ENCODE results near the gene UBE2V1.

DNA sequence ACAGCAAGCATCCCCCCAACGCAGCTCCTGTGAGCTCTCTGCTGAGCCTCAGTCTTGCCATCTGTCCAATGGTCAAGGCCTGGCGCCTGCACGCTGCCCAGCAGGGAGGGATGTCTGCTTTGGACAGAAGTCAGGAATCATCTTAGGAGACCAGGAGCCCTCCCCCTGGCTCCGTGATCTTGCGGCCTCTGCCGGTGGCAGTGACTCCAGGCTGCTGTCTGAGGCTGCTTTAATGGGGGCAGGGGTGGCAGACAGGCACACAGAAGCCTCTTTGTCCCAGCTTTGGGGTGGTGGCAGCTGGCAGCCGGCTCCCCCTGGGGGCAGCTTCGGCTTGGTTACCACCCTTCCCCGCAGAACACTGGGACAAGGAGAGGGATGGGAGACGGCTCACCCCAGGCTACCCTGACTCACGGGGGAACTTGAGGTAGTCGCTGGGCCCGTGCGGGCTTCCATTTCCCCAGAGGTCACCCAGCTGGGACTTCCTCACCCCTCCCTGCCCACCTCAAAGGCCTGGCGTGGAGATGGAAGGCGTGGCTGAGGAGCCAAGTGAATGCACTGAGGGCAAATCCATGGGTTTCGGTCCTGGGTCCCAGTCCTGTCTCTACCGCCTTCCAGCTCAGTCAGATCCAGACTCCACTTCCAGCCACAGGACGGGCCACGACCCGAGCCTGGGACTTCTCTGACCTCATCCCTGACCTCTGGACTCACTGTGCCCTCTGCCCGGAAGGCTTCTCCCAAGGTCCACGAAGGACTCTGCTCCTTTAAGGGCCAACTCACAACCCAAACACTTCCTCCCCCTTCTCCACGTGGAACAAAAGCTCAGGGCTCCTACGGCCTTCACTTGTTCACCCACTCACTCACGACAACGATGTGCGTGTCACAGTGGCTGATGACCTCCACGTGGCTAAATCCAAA, 25.8 kb upstream of the UBE2V1 start:
- TF ChIP-seq BHLHE40 (IDR thresholded peaks at IDR 0.05; ENCODE audit: low read length) (no peak), CHD2 (IDR thresholded peaks at IDR 0.05; ENCODE audit: low read depth, low read length) (no peak), ZSCAN5A (CRISPR knock-in tag; IDR thresholded peaks at IDR 0.05; ENCODE audit: borderline replicate concordance) (no peak), ATF2 (CRISPR knock-in tag; IDR thresholded peaks at IDR 0.05) (no peak), ZBTB20 (CRISPR knock-in tag; IDR thresholded peaks at IDR 0.05; ENCODE audit: borderline replicate concordance, low read depth) (no peak), ZNF652 (CRISPR knock-in tag; IDR thresholded peaks at IDR 0.05; ENCODE audit: borderline replicate concordance, low read depth) (no peak), ZNF747 (CRISPR knock-in tag; IDR thresholded peaks at IDR 0.05; ENCODE audit: borderline replicate concordance) (0 out of 2 replicates have a peak, but pooled peaks have one; percentile 43), ELF4 (CRISPR knock-in tag; IDR thresholded peaks at IDR 0.05; ENCODE audit: borderline replicate concordance) (no peak), RAD21 (CRISPR knock-in tag; IDR thresholded peaks at IDR 0.05) (peak; percentile 66)
